MM.1S (cell line): ENCODE results near the gene TBX6.

Experiments
- EZH2 ChIP-seq: fragments of 300-600 bp; sonication (generic); optimal IDR thresholded peaks from 2 replicates; pipeline ENCODE3; 2017; ENCODE audit warnings: low read depth, mild to moderate bottlenecking, antibody characterized with exemption, low read length, mixed read lengths
- EZH2phosphoT487 ChIP-seq: fragments of 300-600 bp; sonication (generic); IDR thresholded peaks from 2 replicates; pipeline ENCODE4 v1.6.1; 2018; ENCODE audit warnings: antibody characterized with exemption, low read length
- TF ChIP-seq, protein P1 (sequence below): fragments of 300-600 bp; sonication (generic); IDR thresholded peaks from 2 replicates; pipeline ENCODE4 v1.5.1; 2016; ENCODE audit warnings: antibody characterized with exemption, low read length, mixed read lengths

DNA sequence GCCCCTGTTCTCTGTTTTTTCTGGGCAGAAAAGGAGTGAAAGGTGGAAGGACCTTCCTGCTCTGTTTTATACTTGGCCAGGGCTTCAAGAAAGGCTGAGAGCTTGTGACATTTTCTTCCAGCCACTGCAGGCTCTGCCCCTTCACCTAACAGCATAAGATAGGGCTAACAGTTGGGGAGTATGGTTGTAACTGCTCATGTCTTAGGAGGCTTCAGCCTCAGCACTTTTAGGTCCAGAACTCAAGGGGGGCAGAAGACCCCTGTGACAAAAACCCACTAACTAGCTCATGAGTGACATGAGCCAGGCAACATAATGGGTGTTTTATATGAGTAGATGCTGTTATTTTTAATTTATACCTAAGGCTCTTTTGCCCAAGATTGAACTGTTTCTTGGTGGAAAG is 21.2 kb downstream of the TBX6 start:
- TF ChIP-seq EZH2phosphoT487 (no peak), EZH2 (no peak)
- TF ChIP-seq, protein P1, sequence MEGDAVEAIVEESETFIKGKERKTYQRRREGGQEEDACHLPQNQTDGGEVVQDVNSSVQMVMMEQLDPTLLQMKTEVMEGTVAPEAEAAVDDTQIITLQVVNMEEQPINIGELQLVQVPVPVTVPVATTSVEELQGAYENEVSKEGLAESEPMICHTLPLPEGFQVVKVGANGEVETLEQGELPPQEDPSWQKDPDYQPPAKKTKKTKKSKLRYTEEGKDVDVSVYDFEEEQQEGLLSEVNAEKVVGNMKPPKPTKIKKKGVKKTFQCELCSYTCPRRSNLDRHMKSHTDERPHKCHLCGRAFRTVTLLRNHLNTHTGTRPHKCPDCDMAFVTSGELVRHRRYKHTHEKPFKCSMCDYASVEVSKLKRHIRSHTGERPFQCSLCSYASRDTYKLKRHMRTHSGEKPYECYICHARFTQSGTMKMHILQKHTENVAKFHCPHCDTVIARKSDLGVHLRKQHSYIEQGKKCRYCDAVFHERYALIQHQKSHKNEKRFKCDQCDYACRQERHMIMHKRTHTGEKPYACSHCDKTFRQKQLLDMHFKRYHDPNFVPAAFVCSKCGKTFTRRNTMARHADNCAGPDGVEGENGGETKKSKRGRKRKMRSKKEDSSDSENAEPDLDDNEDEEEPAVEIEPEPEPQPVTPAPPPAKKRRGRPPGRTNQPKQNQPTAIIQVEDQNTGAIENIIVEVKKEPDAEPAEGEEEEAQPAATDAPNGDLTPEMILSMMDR = no peak
